Chondrocyte (in vitro differentiated cells): ENCODE results near the gene CYP1B1. TPM values are rescaled to one million over a fixed set of nuclear protein-coding genes. Genes with fewer than 3 reads are reported as not detected.
A peak's percentile ranks its signal among the peaks of the same experiment; 100 is the strongest.

Source experiments
- DNase-seq: peaks from one replicate; pipeline ENCODE4 v3.0.0; 2021; ENCODE audit warnings: mixed read lengths, low spot score
- H3K27ac Mint-ChIP-seq: one replicate; pipeline ENCODE4 v1.8.0; 2021; ENCODE audit warnings: mild to moderate bottlenecking, moderate library complexity, mixed read lengths; ENCODE audit not compliant: unreplicated experiment
- H3K27me3 Mint-ChIP-seq: 2 replicates; pipeline ENCODE4 v1.8.0; 2021; ENCODE audit warnings: low read depth, mixed read lengths
- H3K36me3 Mint-ChIP-seq: 2 replicates; pipeline ENCODE4 v1.8.0; 2021; ENCODE audit warnings: low read depth, mixed read lengths
- H3K4me1 Mint-ChIP-seq: 2 replicates; pipeline ENCODE4 v1.8.0; 2021; ENCODE audit warnings: low read depth, mild to moderate bottlenecking, mixed read lengths
- H3K4me3 Mint-ChIP-seq: one replicate; pipeline ENCODE4 v1.8.0; 2021; ENCODE audit warnings: mild to moderate bottlenecking, moderate library complexity, mixed read lengths; ENCODE audit not compliant: unreplicated experiment
- H3K9me3 Mint-ChIP-seq: 2 replicates; pipeline ENCODE4 v1.8.0; 2021; ENCODE audit warnings: low read depth, mixed read lengths
- CTCF ChIP-seq: fragments of 200-600 bp; sonication (generic); IDR thresholded peaks from 2 replicates; pipeline ENCODE4 v1.5.0; 2021; ENCODE audit warnings: antibody characterized with exemption, mild to moderate bottlenecking, moderate library complexity
- total RNA-seq: library from RNA; stranded (reverse); gene quantifications from 3 replicates; pipeline ENCODE4 v1.2.1, GENCODE V29; 2021

CYP1B1 gene
- total RNA-seq, 1 donor from 2014 or later, result 135 TPM

GRCh38 chr2:38070438-38070837 lies 5.5 kb downstream of the CYP1B1 start:
- H3K27ac Mint-ChIP-seq, result peak overlapping the region; percentile 84
- peak overlapping the region; percentile 70 for H3K4me3 Mint-ChIP-seq
- H3K27me3 Mint-ChIP-seq, result no peaks in the 10 kb centered on the region
- no peak for DNase-seq
- H3K4me1 Mint-ChIP-seq, result peaks cover 76% of the 10 kb centered on the region
- H3K9me3 Mint-ChIP-seq, result no peaks in the 10 kb centered on the region
- TF ChIP-seq CTCF, result no peak
- peaks cover 36% of the 10 kb centered on the region for H3K36me3 Mint-ChIP-seq

- peak overlapping the region; percentile 86 for H3K27ac Mint-ChIP-seq
- peak overlapping the region; percentile 71 for H3K4me3 Mint-ChIP-seq
- H3K27me3 Mint-ChIP-seq, result no peaks in the 10 kb centered on the region
- no peak for TF ChIP-seq CTCF
- H3K4me1 Mint-ChIP-seq, result peaks cover 69% of the 10 kb centered on the region
- peaks cover 30% of the 10 kb centered on the region for H3K36me3 Mint-ChIP-seq
- H3K9me3 Mint-ChIP-seq, result no peaks in the 10 kb centered on the region
- no peak for DNase-seq
These were observed 7.7 kb downstream of the CYP1B1 start for GRCh38 chr2:38068234-38068633.

DNA sequence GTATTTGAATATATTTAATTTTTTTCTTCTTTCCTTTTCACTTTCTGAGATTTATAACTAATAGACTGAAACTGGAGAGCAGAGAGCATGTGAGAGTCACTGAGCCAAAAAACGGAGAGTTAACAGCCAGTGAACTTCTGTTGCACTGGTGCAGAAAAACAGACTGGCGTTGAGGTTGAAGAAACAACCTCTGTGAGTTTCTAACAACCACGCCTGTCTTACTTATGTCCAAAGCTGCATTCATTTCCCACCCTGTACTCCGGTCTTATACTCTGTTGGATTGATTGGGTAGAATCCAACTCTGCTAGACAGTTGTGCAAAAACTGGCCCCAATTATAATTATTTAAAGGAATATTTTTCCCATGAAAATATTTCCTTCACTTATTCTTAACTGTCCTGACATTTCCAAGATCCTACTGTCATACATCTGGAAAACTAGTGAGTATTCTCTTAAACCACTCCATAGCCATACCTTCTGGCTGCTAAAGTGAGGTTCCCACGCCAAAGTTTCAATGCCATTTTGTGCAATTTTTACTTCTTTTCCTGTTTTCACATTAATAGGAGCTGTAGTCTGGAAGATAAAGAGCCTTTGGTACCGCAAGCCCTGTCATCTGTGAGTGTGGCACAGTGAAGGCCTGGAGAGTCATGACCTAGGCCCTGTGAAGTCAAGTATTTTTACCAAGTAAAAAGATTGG lies 9.4 kb downstream of the CYP1B1 start:
- no peaks in the 10 kb centered on the region for H3K27me3 Mint-ChIP-seq
- DNase-seq, result no peak
- TF ChIP-seq CTCF, result no peak
- peaks cover 60% of the 10 kb centered on the region for H3K4me1 Mint-ChIP-seq
- peaks cover 28% of the 10 kb centered on the region for H3K36me3 Mint-ChIP-seq
- H3K4me3 Mint-ChIP-seq, result peak overlapping the region; percentile 71
- H3K9me3 Mint-ChIP-seq, result no peaks in the 10 kb centered on the region
- peak overlapping the region; percentile 77 for H3K27ac Mint-ChIP-seq

- no peaks in the 10 kb centered on the region for H3K27me3 Mint-ChIP-seq
- no peak for DNase-seq
- peaks cover 23% of the 10 kb centered on the region for H3K36me3 Mint-ChIP-seq
- H3K27ac Mint-ChIP-seq, result peak overlapping the region; percentile 74
- no peak for TF ChIP-seq CTCF
- H3K9me3 Mint-ChIP-seq, result no peaks in the 10 kb centered on the region
- no peak overlapping the region for H3K4me3 Mint-ChIP-seq
- peaks cover 52% of the 10 kb centered on the region for H3K4me1 Mint-ChIP-seq
These were observed 10.3 kb downstream of the CYP1B1 start for GRCh38 chr2:38065502-38066135.

DNA sequence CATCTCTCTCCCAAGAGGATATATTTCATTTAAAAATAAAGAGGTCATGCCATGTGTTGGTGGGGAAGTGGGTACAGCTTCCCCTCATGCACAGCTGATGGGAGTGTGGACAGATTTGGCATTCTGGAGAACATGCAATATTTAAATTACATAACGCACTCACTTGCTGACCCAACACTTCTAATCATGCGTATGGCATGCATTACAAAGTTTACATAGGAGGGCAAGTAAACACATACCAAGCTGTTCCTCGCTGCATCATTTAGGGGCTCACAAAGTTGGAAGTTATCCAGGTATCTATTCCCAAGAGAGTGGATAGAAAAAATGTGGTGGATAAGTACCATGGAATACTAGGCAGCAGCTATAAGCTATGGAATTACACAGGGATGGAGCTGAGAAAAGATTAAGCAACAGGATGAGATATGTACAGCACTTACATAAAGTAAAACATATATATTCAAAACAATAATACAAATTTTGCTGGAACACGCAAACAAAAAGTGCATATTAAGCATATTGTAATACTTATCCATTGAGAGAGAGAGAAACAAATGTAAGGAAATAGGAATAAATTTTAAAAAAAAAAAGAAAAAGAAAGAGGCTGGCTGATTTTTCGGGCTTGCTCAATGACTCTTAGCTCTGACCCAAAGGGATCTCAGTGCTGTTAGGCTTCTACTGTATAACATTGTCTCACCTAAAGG lies 11.0 kb downstream of the CYP1B1 start:
- no peak overlapping the region for H3K4me3 Mint-ChIP-seq
- peaks cover 52% of the 10 kb centered on the region for H3K4me1 Mint-ChIP-seq
- H3K27ac Mint-ChIP-seq, result peak overlapping the region; percentile 74
- no peaks in the 10 kb centered on the region for H3K9me3 Mint-ChIP-seq
- no peaks in the 10 kb centered on the region for H3K27me3 Mint-ChIP-seq
- peaks cover 18% of the 10 kb centered on the region for H3K36me3 Mint-ChIP-seq
- no peak for TF ChIP-seq CTCF
- DNase-seq, result no peak
